Ishikawa (cell line): ENCODE results near the gene PRSS22.

Source experiments
- CEBPB ChIP-seq: IDR thresholded peaks from 2 replicates; pipeline ENCODE4 v1.6.1; 2012
- CREB1 ChIP-seq: IDR thresholded peaks from 2 replicates; pipeline ENCODE4 v1.6.1; 2012; ENCODE audit warnings: low read depth
- RAD21 ChIP-seq: IDR thresholded peaks from 2 replicates; pipeline ENCODE4 v1.6.1; 2012; ENCODE audit warnings: low read depth
- REST ChIP-seq: IDR thresholded peaks from 2 replicates; pipeline ENCODE4 v1.6.1; 2012; ENCODE audit warnings: low read depth, mild to moderate bottlenecking
- TAF1 ChIP-seq: IDR thresholded peaks from 2 replicates; pipeline ENCODE4 v1.6.1; 2012; ENCODE audit warnings: low read depth, mild to moderate bottlenecking
- TEAD4 ChIP-seq: IDR thresholded peaks from 2 replicates; pipeline ENCODE4 v1.6.1; 2012

GRCh38 chr16:2905988-2906387 lies 48.0 kb upstream of the PRSS22 start:
- TF ChIP-seq TAF1 (no peak), CREB1 (no peak), TEAD4 (no peak), CEBPB (no peak), REST (no peak), RAD21 (no peak)
